Suprapubic skin (tissue), 4 donors: ENCODE results near the gene SEC24B.

Source experiments
- CTCF ChIP-seq, 2 donors: fragments of 200-600 bp in 1 of 2; fragments of 450-650 bp in 1 of 2; sonication (generic) in 1 of 2; IDR thresholded peaks; one replicate each; pipeline ENCODE4 v1.5.1; 2016 to 2019; ENCODE audit warnings: antibody characterized with exemption in 2 of 2, mild to moderate bottlenecking in 1 of 2, moderate library complexity in 1 of 2
- EP300 ChIP-seq: sonication (generic); formaldehyde crosslinking; IDR thresholded peaks from one replicate; pipeline ENCODE4 v1.6.1; 2017; ENCODE audit warnings: antibody characterized with exemption
- POLR2A ChIP-seq, 2 donors: fragments of 450-650 bp; IDR thresholded peaks; one replicate each; pipeline ENCODE4 v1.6.1; 2017; ENCODE audit warnings: antibody characterized with exemption in 2 of 2, mild to moderate bottlenecking in 2 of 2, moderate library complexity in 2 of 2
- POLR2AphosphoS5 ChIP-seq, 3 donors: sonication (generic); formaldehyde crosslinking; IDR thresholded peaks; one replicate each; pipeline ENCODE4 v1.6.1; 2017; ENCODE audit warnings: antibody characterized with exemption in 3 of 3

DNA sequence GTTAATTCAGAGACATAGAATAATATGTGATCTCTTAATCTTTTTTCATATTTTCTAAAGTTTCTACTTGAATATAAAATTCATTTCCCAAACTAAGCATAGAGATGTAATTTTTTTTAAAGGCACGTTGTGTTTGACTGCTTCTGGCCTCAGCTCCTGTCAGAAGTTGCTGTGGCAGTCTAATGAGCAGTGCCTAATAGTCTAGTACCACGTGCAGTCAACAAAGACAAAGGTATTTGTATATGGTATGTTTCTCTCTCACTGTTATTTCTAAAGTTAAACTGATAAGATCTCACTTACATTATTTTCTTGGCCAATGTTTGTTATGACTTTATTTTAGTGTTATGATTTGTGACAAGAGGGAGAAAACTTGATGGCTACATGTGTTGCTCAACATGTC, 77.8 kb downstream of the SEC24B start:
- no peak for TF ChIP-seq CTCF (IDR thresholded peaks at IDR 0.05)
- TF ChIP-seq POLR2A (IDR thresholded peaks at IDR 0.05): no peak
- TF ChIP-seq EP300: no peak
- TF ChIP-seq POLR2AphosphoS5 (IDR thresholded peaks at IDR 0.05): no peak
